Measurements from ENCODE around the gene TMEM44. TPM values are rescaled to one million over a fixed set of nuclear protein-coding genes. Genes with fewer than 3 reads are reported as not detected.

The TMEM44 gene
- total RNA-seq, 1 experiment from 2014 or later: 11.8 TPM

DNA sequence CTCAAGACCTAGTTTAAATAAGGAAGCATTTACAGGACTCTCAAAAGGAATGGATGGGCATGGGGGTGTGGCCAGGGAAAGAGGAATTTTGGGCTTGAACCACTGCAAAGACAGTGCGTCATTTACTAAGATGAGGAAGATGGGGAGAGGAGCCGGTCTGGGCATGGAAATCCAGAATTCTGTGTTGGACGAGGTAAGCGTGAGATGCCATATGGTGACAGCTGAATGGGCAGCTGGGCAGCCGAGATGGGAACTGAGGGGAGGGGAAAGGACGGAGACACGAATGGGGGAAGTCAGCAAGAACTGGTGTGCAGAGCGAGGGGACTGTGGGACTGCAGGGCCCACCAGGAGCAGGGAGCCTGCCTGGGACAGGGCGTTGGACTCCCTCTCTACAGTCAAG lies 24.2 kb downstream of the TMEM44 start:
- Histone ChIP-seq H3K9me3 (no peaks in the 10 kb centered on the region), H3K27me3 (replicated peaks; ENCODE audit: control insufficient read depth, insufficient read depth, low read length) (no peaks in the 10 kb centered on the region), H3K4me1 (no peaks in the 10 kb centered on the region), H3K36me3 (ENCODE audit: control insufficient read depth, insufficient read depth, low read length) (no peaks in the 10 kb centered on the region), H3K4me3 (ENCODE audit: low read depth, low read length) (no peak overlapping the region)
- CTCF ChIA-PET: no interaction called here
- BruUV-seq (replicated peaks): no TSS peak
- DNase-seq: no peak
- intact Hi-C loops (cut with micrococcal nuclease; ENCODE audit: unreplicated experiment): no loop called here
- POLR2A ChIA-PET: no interaction called here
- no peaks in the 10 kb centered on the region for H3K4me1 Mint-ChIP-seq (ENCODE audit: low read depth, unreplicated experiment)
- no peak overlapping the region for H3K27ac Mint-ChIP-seq (ENCODE audit: unreplicated experiment)
- no peaks in the 10 kb centered on the region for H3K9me3 Mint-ChIP-seq (ENCODE audit: unreplicated experiment)
- TF ChIP-seq CTCF (IDR thresholded peaks at IDR 0.05; ENCODE audit: insufficient read depth in 1 of 2, low read depth in 1 of 2, low read length in 1 of 2, severe bottlenecking in 1 of 2, unreplicated experiment in 1 of 2): no peak
- H3K4me3 Mint-ChIP-seq (ENCODE audit: unreplicated experiment): no peak overlapping the region
- H3K27me3 Mint-ChIP-seq (ENCODE audit: insufficient read depth, unreplicated experiment): no peaks in the 10 kb centered on the region
- no peaks in the 10 kb centered on the region for H3K36me3 Mint-ChIP-seq (ENCODE audit: insufficient read depth, unreplicated experiment)

DNA sequence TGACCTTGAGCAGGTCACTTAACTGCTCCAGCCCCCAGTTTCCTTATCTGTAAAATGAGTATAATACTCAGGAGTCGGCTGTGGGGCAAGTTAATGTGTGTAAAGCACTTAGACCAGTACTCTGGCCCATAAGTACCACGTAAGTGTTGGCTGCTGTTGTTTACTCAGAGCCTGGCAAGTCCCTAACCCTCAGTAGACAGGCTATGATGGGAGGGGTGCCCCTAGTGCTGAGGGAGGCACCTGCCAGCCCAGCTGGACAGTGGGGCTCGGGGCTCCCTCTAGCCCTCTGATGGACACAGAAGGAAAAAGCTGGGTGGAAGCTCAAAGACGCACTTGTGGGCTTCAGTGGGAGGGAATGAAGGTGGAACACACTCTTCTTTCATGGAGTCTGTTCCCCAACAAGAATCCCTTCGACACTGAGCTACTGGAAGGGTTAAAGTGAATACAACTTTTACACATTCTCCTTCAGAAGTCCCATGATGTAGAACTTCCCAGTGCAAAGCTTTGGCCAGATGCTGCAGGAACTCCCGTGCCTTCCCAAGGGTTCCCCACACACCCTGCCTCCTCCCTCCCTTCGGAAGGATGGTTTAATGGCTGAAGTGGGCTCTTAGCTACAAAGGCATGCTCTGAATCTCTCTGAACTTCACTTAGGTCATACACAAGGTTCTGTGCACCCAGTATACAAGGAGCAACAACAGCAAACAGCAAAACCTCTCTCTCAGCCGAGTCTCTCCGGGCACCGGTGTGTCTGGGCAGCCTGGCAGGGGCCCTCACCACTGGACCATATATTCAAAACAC lies 25.4 kb downstream of the TMEM44 start:
- no peak for TF ChIP-seq CTCF (IDR thresholded peaks at IDR 0.05; ENCODE audit: insufficient read depth in 1 of 2, low read depth in 1 of 2, low read length in 1 of 2, severe bottlenecking in 1 of 2, unreplicated experiment in 1 of 2)
- Histone ChIP-seq H3K27me3 (replicated peaks; ENCODE audit: control insufficient read depth, insufficient read depth, low read length) (no peaks in the 10 kb centered on the region), H3K4me1 (no peaks in the 10 kb centered on the region), H3K36me3 (ENCODE audit: control insufficient read depth, insufficient read depth, low read length) (no peaks in the 10 kb centered on the region), H3K9me3 (no peaks in the 10 kb centered on the region), H3K4me3 (ENCODE audit: low read depth, low read length) (no peak overlapping the region)
- no TSS peak for BruUV-seq (replicated peaks)
- Mint-ChIP-seq H3K27me3 (ENCODE audit: insufficient read depth, unreplicated experiment) (no peaks in the 10 kb centered on the region), H3K36me3 (ENCODE audit: insufficient read depth, unreplicated experiment) (no peaks in the 10 kb centered on the region), H3K4me3 (ENCODE audit: unreplicated experiment) (no peak overlapping the region), H3K27ac (ENCODE audit: unreplicated experiment) (no peak overlapping the region), H3K4me1 (ENCODE audit: low read depth, unreplicated experiment) (no peaks in the 10 kb centered on the region), H3K9me3 (ENCODE audit: unreplicated experiment) (no peaks in the 10 kb centered on the region)
- intact Hi-C loops (cut with micrococcal nuclease; ENCODE audit: unreplicated experiment): no loop called here
- POLR2A ChIA-PET: no interaction called here
- CTCF ChIA-PET: no interaction called here
- no peak for DNase-seq

DNA sequence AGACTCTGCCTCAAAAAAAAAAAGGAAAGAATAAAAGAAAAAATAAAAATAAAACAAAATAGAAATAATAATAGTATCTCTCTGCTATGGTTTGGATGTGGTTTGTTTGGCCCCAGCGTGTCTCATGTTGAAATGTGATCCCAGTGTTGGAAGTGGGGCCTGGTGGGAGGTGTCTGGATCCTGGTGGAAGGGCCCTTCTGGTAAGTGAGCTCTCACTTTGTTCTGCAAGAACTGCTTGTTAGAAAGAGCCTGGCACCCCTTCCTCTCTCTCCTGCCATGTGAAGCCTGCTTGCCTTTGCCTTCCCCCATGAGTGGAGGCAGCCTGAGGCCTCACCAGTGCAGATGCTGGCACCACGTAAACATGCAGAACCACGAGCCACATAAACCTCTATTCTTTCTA lies 26.3 kb downstream of the TMEM44 start:
- BruUV-seq (replicated peaks): no TSS peak
- H3K4me3 ChIP-seq (ENCODE audit: low read depth, low read length): no peak overlapping the region
- H3K36me3 Mint-ChIP-seq (ENCODE audit: insufficient read depth, unreplicated experiment): no peaks in the 10 kb centered on the region
- no peaks in the 10 kb centered on the region for H3K27me3 ChIP-seq (replicated peaks; ENCODE audit: control insufficient read depth, insufficient read depth, low read length)
- ChIA-PET CTCF (no interaction called here), POLR2A (no interaction called here)
- DNase-seq: no peak
- no peaks in the 10 kb centered on the region for H3K4me1 ChIP-seq
- no peaks in the 10 kb centered on the region for H3K9me3 ChIP-seq
- intact Hi-C loops (cut with micrococcal nuclease; ENCODE audit: unreplicated experiment): no loop called here
- no peak overlapping the region for H3K4me3 Mint-ChIP-seq (ENCODE audit: unreplicated experiment)
- H3K36me3 ChIP-seq (ENCODE audit: control insufficient read depth, insufficient read depth, low read length): no peaks in the 10 kb centered on the region
- TF ChIP-seq CTCF (IDR thresholded peaks at IDR 0.05; ENCODE audit: insufficient read depth in 1 of 2, low read depth in 1 of 2, low read length in 1 of 2, severe bottlenecking in 1 of 2, unreplicated experiment in 1 of 2): no peak
- no peak overlapping the region for H3K27ac Mint-ChIP-seq (ENCODE audit: unreplicated experiment)
- no peaks in the 10 kb centered on the region for H3K4me1 Mint-ChIP-seq (ENCODE audit: low read depth, unreplicated experiment)
- no peaks in the 10 kb centered on the region for H3K27me3 Mint-ChIP-seq (ENCODE audit: insufficient read depth, unreplicated experiment)
- no peaks in the 10 kb centered on the region for H3K9me3 Mint-ChIP-seq (ENCODE audit: unreplicated experiment)
